SU-DHL-6 (cell line): Measurements from ENCODE around the gene SLC6A17.

ENCODE experiments used
- CTCF ChIP-seq: fragments of 200-600 bp; sonication (generic); IDR thresholded peaks from one replicate; pipeline ENCODE4 v1.5.1; 2017; ENCODE audit warnings: antibody characterized with exemption, mild to moderate bottlenecking, low read length, moderate library complexity; ENCODE audit not compliant: insufficient read depth, poor library complexity, severe bottlenecking
- EZH2phosphoT487 ChIP-seq: fragments of 200-600 bp; sonication (generic), shearing (Covaris generic); conservative IDR thresholded peaks from 2 replicates; pipeline ENCODE4 v1.6.1; 2018; ENCODE audit warnings: mild to moderate bottlenecking, antibody characterized with exemption, low read length, moderate library complexity, mixed read lengths

- TF ChIP-seq CTCF = no peak
- no peak for TF ChIP-seq EZH2phosphoT487
Measured at GRCh38 chr1:110160538-110161100, 10.3 kb downstream of the SLC6A17 start.
